GM11168 (cell line): ENCODE measurements around the gene ADAMTSL3.

Experiments
- in situ Hi-C: fragments of 300-500 bp; cut with MboI; formaldehyde crosslinking; loops from one replicate; pipeline ENCODE4 v1.12.0; 2022; ENCODE audit warnings: low sequenced_read_pairs; ENCODE audit not compliant: unreplicated experiment

ADAMTSL3 gene

GRCh38 chr15:83905556-83906273, 251.8 kb downstream of the ADAMTSL3 start:
- in situ Hi-C loops = no loop called here

DNA sequence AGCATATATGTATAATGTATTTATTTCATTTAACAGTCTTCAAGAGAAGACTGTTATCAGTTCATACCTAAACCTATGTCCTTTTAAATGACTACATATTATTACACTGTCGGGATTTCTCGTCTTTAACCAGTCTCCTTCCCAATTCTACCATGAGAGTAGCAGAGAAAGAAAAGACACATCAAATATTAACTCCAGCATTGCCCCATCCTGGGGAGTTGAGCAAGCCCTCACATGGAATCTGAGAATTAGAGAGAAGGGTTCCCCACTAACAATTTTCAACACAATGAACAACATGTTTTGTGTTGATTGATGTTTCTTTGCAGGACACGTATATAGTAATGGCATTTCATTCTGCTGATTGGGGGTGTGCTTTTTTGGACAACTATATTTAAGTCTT, 257.4 kb downstream of the ADAMTSL3 start:
- in situ Hi-C loops = no loop called here

- in situ Hi-C loops = no loop called here
Observed at GRCh38 chr15:83912343-83912742, 258.4 kb downstream of the ADAMTSL3 start.

DNA sequence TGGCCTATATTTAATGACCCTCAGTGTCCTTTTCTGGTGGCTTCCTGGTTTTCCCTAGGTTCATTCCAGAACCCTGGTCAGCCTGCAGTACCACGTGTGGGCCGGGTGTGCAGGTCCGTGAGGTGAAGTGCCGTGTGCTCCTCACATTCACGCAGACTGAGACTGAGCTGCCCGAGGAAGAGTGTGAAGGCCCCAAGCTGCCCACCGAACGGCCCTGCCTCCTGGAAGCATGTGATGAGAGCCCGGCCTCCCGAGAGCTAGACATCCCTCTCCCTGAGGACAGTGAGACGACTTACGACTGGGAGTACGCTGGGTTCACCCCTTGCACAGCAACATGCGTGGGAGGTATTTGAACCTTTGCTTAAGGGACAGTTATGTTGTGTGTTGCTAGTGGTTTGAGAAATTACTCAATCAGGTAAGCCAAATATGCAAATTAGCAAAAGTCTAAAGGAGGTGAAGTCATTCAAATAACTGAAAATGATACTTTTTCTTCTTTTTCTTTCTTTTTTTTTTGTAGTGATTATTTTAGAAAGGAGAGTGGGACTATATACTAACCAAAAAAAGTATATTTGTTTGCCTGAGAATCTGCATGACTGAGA, 259.2 kb downstream of the ADAMTSL3 start:
- in situ Hi-C loops = no loop called here

- in situ Hi-C loops = no loop called here
Observed at GRCh38 chr15:83914906-83915305, 261.0 kb downstream of the ADAMTSL3 start.

DNA sequence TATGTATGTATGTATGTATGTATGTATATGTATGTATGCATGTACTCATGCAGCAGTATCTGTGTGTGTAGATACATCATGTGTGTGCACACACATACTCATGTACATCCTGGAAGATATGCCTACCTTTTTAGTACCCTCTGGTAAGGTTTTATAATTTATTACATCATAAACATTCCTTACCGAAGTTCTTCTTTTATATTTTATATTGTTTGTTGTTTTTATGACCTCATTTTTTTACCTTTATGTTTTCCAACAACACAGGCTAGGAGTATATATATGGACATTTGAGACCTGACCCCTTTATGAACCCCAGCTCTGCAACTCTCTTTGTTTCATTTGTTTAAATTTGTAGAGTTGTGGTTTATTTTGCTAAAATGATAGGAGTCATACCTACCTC, 263.5 kb downstream of the ADAMTSL3 start:
- in situ Hi-C loops = no loop called here

GRCh38 chr15:83918011-83918410, 264.1 kb downstream of the ADAMTSL3 start:
- in situ Hi-C loops = no loop called here

- in situ Hi-C loops = no loop called here
Observed at GRCh38 chr15:83919319-83919830, 265.5 kb downstream of the ADAMTSL3 start.

DNA sequence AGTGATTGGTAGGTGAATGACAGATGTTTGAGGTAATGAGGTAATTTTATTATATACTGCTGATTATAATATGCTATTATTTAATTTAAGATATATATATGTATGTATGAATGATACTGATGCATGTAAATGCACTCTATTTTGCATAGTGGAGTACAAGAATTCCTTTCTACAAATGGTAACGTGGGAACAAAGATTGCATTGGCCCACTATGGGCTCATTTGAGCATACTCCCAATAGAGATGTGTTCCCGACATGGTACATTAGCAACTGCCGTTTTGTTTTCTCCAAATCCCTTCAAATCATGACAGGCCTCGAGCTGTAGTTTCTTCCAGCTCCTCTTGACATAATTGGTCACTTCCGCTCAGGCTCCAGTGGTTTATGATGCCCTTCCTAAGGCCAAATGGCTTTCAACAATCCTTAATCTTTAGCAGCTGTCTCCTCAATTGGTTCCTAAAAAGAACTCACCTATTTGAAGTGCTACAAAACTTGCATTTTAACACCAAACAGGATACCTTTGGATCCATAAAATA, 266.1 kb downstream of the ADAMTSL3 start:
- in situ Hi-C loops = loop anchor here (10.0 kb wide), 1 partner anchor 55 kb away; no protein-coding TSS in a partner anchor

DNA sequence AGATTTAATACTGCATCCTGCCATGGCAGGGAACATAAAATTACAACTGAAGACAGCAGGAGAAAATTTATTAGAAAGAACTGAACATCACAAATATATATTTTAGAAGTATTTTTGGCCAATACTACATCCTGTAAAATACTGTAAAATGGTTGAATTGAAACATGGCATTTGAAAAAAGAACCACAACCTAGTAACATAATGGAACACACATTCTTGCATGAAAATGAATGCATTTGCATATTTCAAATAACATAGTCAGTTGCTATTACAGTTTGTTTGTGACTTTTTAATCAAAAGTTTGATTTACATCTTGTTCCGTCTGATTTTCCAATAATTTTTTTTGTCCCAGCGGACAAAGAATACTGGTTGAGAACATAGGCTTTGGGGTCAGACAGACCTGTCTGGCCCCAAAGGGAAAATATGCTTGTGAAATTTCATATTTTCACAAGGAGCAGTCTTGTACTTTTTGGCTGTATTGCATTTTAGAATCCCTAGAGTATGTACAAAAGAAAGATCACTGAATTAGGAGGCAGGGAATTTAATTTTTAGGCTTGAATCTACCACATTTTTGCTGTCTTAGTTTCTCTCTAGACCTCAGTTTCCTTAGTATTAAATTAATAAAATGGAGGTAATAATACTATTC, 268.8 kb downstream of the ADAMTSL3 start:
- in situ Hi-C loops = loop anchor here (10.0 kb wide), 1 partner anchor 52 kb away; no protein-coding TSS in a partner anchor

DNA sequence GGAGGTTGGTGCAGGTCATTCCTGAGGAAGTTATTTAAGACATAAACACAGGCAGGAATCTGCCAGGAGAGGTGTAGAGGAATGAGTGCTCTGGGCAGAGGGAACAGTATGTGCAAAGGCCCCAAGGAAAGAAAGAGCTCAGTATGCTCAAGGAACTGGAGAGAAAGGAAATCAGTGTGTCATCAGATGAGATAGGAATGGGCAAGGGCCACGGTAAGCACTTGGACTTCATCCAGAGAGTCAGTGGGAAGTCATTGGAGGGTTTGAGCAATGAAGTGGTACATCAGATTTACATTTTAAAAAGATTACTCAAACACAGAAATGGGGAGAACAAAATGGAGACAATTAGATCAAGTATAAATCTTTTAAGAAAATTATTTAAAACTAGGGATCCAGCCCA, 272.2 kb downstream of the ADAMTSL3 start:
- in situ Hi-C loops = loop anchor here (10.0 kb wide), 1 partner anchor 49 kb away; no protein-coding TSS in a partner anchor

- in situ Hi-C loops = loop anchor here (10.0 kb wide), 1 partner anchor 47 kb away; no protein-coding TSS in a partner anchor
Observed at GRCh38 chr15:83927704-83928391, 273.9 kb downstream of the ADAMTSL3 start.

- in situ Hi-C loops = loop anchor here (10.0 kb wide), 1 partner anchor 46 kb away; no protein-coding TSS in a partner anchor
Observed at GRCh38 chr15:83928392-83928734, 274.4 kb downstream of the ADAMTSL3 start.

DNA sequence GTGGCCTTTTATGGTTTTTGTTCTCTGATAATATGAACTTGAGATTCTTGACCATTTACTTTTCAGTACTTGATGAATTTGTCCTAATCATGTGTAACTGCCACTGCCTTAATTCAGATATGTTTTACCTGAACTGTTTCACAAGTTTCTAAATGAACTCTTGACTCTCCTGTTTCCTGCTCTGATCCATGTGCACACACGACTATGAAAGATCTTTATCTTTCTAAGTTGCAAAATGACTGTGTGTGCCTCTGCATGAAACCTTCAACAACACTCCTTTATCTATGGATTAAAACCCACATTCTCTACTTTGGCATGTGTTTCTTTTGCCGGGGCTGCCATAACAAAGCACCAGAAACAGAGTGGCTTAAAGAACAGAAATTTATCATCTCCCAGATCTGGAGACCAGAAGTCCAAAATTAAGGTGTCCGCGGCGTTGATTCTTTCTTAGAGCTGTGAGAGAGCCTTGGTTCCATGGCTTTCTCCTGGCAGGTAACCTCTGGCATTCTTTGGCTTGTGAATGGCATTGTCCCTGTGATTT, 275.0 kb downstream of the ADAMTSL3 start:
- in situ Hi-C loops = loop anchor here (10.0 kb wide), 1 partner anchor 46 kb away; no protein-coding TSS in a partner anchor

- in situ Hi-C loops = loop anchor here (10.0 kb wide), 1 partner anchor 45 kb away; no protein-coding TSS in a partner anchor
Observed at GRCh38 chr15:83929619-83930018, 275.7 kb downstream of the ADAMTSL3 start.

- in situ Hi-C loops = no loop called here
Observed at GRCh38 chr15:83930392-83931212, 276.7 kb downstream of the ADAMTSL3 start.

DNA sequence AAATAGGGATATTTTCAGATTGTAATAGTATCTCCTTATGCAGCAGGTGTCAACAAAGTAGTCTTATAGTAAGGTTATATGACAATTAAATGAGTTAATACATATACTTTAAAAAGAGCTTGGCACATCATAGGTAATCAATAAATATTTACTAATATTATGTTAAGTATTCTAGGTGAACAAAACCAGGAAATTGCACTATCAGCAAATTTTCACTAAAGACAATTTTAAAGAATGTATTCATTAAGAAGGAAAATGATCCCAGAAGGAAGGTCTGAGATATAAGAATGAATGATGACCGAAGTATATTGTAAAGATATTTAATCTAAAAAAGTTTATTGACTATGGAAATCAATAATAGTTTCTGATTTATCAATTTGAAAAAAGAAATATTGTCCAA, 281.9 kb downstream of the ADAMTSL3 start:
- in situ Hi-C loops = no loop called here

GRCh38 chr15:83940136-83940535, 286.2 kb downstream of the ADAMTSL3 start:
- in situ Hi-C loops = no loop called here

- in situ Hi-C loops = no loop called here
Observed at GRCh38 chr15:83943043-83943442, 289.1 kb downstream of the ADAMTSL3 start.
